ENCODE data around the gene IVNS1ABP. TPM values are rescaled to one million over a fixed set of nuclear protein-coding genes. Genes with fewer than 3 reads are reported as not detected.

IVNS1ABP gene
- total and polyA plus RNA-seq, 8 donors = 22.9 to 53.9 (median 35.2) TPM

DNA sequence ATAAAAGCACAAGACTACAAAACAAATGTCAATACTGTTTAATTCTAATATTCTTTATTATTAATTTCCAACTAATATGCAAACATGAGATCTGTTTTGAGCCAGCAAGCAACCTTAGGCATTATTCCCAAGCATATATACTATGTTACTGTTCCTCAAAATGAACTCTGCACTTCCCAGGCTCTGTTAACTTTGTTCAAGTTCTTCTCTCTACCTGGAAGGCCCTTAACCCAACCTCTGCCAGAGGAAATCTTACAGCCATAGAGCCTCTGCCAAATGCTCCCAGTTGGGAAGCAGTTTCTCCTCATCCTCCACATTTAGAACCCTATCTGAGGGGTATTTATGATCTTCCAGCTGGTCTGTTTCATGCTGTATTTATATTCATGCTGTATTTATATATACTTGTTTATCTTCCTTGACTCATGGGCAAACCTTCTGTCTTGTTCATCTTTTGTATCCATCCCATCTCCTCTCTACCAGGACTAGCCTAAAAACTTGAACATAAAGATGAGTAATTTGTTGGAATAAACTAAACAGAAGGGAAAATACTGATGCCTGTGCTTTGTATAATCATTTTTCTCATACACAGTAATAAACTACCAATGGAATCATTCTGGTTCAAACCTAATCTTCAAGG lies 5.3 kb downstream of the IVNS1ABP start:
- no peaks in the 10 kb centered on the region for H3K27me3 ChIP-seq
- no peak for FAIRE-seq
- peaks cover 0 to 20% (median 15%) of the 10 kb centered on the region in 3 donors for H3K36me3 ChIP-seq
- no peak overlapping the region for H3K4me3 ChIP-seq
- peaks cover 17 to 47% (median 40%) of the 10 kb centered on the region in 3 donors for H3K4me1 ChIP-seq
- TF ChIP-seq CTCF (IDR thresholded peaks at IDR 0.05) = no peak
- no peaks in the 10 kb centered on the region for H3K9me3 ChIP-seq
- DNase-seq = no peak
- ATAC-seq = no peak
- intact Hi-C loops (cut with DNase I) = loop anchor here in 1 of 3 donors (10.0 kb wide), 1 partner anchor 363 kb away; no protein-coding TSS in a partner anchor
- H3K27ac ChIP-seq = no peak overlapping the region

GRCh38 chr1:185309566-185309965 lies 7.5 kb downstream of the IVNS1ABP start:
- Histone ChIP-seq H3K27me3 (no peaks in the 10 kb centered on the region), H3K4me1 (peaks cover 15 to 40% (median 40%) of the 10 kb centered on the region in 3 donors), H3K4me3 (no peak overlapping the region), H3K9me3 (no peaks in the 10 kb centered on the region), H3K36me3 (peaks cover 0 to 40% (median 27%) of the 10 kb centered on the region in 3 donors), H3K27ac (no peak overlapping the region)
- no peak for ATAC-seq
- DNase-seq = no peak
- 13 to 15% methylated on average over 2 of the region's 2 CpGs for WGBS, 2 donors
- intact Hi-C loops (cut with DNase I) = no loop called here
- FAIRE-seq = no peak
- TF ChIP-seq CTCF (IDR thresholded peaks at IDR 0.05) = no peak

DNA sequence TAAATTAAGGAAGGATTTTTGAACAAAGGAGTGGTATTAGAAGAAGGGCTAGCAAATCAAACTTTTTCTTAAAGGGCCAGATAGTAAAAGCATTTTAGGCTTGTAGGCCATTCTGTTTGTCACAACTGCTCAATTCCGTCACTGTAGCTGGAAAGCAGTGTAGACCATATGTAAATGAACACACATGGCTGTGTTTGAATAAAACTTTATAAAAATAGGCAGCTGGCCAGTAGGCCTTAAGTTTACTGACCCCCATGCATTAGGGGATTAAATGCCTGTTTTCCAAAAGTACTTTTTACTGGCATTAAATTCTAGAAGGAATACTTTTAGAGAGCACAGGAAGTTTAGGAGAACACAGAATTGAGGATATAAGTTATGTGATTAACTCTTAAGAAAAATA lies 8.9 kb downstream of the IVNS1ABP start:
- TF ChIP-seq CTCF (IDR thresholded peaks at IDR 0.05) = no peak
- H3K27ac ChIP-seq = no peak overlapping the region
- H3K36me3 ChIP-seq = peaks cover 0 to 52% (median 30%) of the 10 kb centered on the region in 3 donors
- H3K9me3 ChIP-seq = no peaks in the 10 kb centered on the region
- whole genome bisulfite sequencing, 2 donors = 85 to 91% methylated on average over 1 of the region's 1 CpG
- peaks cover 9 to 33% (median 28%) of the 10 kb centered on the region in 3 donors for H3K4me1 ChIP-seq
- intact Hi-C loops (cut with DNase I) = no loop called here
- FAIRE-seq = no peak
- H3K27me3 ChIP-seq = no peaks in the 10 kb centered on the region
- no peak for DNase-seq
- ATAC-seq = no peak
- H3K4me3 ChIP-seq = no peak overlapping the region

- 91 to 93% methylated on average over 3 of the region's 3 CpGs for WGBS, 2 donors
- ATAC-seq (peak in 1 of 4 donors; percentile 14), FAIRE-seq (no peak), DNase-seq (no peak)
- intact Hi-C loops (cut with DNase I) = no loop called here
- Histone ChIP-seq H3K36me3 (peaks cover 0 to 65% (median 37%) of the 10 kb centered on the region in 3 donors), H3K27ac (no peak overlapping the region), H3K9me3 (no peaks in the 10 kb centered on the region), H3K27me3 (no peaks in the 10 kb centered on the region), H3K4me1 (peaks cover 0 to 12% (median 4%) of the 10 kb centered on the region in 3 donors), H3K4me3 (no peak overlapping the region)
- TF ChIP-seq CTCF (IDR thresholded peaks at IDR 0.05) = no peak
Observed at GRCh38 chr1:185305419-185305818, 11.6 kb downstream of the IVNS1ABP start.

- Histone ChIP-seq H3K4me3 (no peak overlapping the region), H3K4me1 (no peaks in the 10 kb centered on the region), H3K27ac (no peak overlapping the region), H3K27me3 (no peaks in the 10 kb centered on the region), H3K9me3 (no peaks in the 10 kb centered on the region), H3K36me3 (peaks cover 0 to 74% (median 35%) of the 10 kb centered on the region in 3 donors)
- no peak for ATAC-seq
- no peak for TF ChIP-seq CTCF (IDR thresholded peaks at IDR 0.05)
- intact Hi-C loops (cut with DNase I) = no loop called here
- FAIRE-seq = no peak
- WGBS, 2 donors = 91 to 94% methylated on average over 6 of the region's 6 CpGs
- DNase-seq = no peak
Observed at GRCh38 chr1:185300152-185300551, 16.9 kb downstream of the IVNS1ABP start.

All from pancreas (tissue), 10 donors.